HG02938 (cell line): ENCODE data around the gene DEFB110.
A peak's percentile ranks its signal among the peaks of the same experiment; 100 is the strongest.

Source experiments
- ATAC-seq: cut with Tn5 transposase; IDR thresholded peaks from one replicate; pipeline ENCODE4 v1.9.1; 2021; ENCODE audit warnings: mild to moderate bottlenecking, moderate library complexity; ENCODE audit not compliant: unreplicated experiment

Gene DEFB110

DNA sequence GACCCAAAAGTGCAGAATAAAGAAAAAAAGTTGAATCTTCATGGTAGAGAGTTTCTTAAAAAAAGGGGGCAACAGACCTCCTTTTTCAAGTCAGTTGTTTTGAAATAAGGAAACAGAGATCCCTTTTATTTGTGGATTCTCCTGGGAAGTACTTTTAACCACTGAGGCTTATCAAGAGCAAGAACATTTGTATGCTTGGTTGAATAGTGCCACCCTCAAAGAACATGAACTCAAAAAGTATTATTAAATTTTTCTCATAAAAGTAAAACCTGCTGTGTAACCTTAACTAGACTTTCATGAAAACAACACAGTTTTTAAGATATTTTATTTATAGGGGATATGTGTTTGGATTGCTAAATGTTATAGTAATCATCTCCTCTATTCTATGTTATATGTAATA is at the start of gene DEFB110:
Gene DEFB110 (minus strand): TSS at position 101 of the 400 bp plus-strand sequence. CDS start 59 bp downstream, at position 42.
- ATAC-seq = no peak

DNA sequence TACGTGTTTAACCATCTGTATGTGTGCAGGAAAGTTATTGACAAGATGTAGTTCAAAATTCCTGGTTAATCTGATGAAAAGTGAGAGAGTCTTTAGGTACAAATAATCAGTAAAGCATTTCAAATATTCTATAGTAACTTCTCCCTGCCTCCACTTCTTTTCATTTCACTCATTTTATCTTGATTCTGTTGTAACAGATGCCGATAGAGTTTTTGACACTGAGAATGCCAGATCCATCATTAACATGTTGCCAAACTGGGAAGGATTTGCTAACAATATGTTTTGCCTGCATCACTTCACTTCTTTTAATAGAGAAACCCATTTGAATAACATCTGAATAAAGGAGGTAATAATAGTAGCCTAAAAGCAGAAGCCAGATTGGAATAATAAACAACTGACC is 48.3 kb upstream of the DEFB110 start:
- no peak for ATAC-seq

DNA sequence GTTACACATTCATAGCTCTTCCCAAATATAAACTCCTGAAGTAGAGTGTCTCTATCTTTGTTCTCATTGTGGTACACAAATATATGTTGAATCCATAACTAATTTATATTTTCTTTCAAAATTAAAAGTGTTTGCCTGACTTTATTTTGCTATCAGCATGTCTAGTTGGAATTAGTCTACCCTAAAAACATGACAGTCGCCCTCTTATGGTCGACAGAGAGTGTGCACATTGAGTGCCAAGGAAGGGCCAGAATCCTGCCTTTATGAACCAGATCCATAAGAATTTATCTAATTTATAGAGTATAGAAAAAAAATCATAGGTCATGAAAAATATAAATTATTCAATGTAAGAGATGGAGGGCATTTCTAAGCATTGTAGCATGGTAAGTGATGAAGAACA is 40.3 kb upstream of the DEFB110 start:
- ATAC-seq = no peak

DNA sequence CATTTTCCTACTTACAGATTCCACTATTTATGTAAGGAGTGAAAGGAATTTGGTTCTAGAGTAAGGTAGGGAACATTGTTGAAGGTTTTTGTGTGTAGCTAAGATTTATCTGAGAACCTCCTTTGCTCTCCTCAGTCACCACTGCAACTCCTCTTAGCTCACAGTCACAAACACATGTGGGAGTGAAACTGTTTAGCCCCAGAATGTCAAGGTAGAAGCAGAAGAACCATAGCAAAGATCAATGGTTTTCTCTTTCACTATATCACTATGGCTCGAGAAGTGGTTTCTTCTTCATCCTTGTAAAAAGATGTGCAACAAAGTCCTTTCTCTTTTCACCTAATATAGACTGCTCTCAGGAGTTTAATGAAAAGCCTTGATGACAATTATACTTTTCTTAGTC is 34.4 kb upstream of the DEFB110 start:
- no peak for ATAC-seq

DNA sequence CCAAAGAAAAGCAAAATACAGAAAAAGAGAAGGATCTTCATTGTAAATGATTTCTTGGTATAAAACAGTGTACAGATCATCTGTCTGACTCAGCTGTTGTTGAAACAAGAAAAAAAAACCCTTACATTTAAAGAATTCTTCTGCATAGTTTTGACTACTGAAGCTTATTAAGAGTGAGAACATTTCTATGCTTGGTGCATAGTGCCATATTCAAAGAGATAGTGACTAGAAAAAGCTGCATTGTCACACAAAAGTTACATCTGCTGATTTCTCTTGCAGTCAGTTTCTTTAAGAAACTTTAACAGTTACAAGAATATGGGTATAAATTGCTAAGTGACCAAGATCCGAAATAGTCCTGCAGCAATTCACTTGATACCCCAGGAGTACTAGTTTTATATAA is 28.0 kb upstream of the DEFB110 start, which contains the start of gene DEFB112:
Gene DEFB112 (minus strand): TSS at position 101 of the 400 bp plus-strand sequence. CDS start 60 bp downstream, at position 41.
- no peak for ATAC-seq

DNA sequence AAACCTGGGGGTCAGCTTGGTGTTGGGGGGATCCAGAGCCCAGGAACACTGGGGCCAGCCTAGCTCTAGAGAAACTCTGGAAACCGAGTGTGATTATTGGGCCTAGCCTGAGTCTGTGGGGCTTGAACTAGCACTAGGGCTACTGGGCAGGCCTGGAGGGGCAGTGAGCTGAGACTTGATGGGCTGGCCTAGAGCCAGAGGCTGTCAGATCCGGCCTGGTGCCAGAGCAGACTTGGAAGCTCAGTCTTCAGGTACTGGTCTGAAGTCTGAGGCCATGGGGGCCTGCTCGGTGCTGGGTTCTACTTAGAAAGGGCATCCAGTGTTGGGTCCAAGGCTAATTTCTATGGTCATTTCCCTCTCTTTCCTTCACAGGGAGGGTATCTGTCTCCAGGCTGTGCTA is 25.2 kb upstream of the DEFB110 start:
- ATAC-seq = no peak

DNA sequence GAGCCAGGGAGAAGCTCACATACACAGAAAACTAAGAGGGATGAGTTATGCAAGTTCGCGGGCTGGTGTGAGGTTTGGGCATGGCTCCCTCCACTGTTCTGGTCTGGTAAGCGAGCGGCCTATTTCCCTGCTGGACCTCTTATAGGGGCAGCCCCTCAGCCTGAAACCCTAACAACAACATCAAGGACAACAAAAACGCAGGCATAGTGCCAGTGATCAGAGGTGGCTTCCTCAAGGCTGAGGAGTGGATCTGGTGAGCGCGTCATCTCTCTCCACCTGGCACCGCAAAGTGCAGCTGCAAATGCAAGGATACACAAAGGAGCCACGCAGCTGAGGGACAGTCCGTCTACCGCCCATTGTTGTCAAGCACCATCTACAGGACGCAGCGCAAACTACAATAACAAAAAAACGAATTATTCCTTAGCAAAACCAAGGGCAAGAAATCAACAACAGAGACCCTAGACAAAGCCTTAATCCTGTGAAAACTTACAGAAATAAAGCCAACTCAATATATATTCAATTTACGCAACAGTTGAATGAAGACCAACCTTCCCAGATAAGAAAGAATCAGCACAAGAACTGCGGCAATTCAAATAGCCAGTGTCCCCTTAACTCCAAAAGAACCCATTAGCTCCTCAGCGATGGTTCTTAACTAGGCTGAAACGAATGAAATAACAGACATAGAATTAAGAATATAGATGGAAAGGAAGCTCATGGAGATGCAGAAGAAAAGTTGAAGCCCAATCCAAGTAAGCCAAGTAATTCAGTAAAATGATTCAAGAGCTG is 9.2 kb upstream of the DEFB110 start:
- peak; percentile 80 for ATAC-seq

DNA sequence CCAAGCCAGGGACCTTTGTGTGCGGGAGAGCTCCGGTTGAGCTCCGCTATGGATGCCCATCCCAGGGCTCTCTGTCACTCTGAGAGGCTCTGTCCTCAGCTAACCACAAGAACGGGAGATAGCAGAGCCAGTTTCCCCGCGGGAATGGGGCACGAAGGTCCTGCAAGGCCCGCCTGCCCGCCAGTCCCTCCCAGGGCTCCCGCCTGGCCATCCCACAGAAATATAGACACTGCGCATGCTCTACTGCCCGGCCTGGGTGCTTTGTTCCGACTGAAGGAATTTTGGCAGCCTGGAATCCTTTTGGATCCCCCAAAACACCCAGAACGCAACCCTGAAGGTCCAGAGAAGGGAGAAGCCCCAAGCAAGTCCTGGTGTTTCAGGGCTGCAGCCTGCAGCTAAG is 8.6 kb upstream of the DEFB110 start:
- ATAC-seq = no peak

DNA sequence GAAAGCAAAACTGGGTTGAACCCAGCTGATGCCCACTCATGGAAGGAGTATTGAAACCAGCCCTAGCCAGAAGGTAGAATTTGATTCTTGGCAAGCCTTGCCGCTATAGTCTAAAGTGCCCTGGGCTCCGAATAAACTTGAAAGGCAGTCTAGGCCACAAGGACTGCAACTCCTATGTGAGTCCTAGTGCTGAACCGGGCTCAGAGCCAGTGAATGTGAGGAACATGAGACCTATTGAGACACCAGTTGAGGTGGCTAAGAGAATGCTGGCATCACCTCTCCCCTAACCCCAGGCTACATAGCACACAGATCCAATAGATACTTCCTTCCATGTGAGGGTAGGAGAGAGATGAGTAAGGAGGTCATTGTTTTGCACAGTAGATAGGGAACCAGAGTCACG is 3.5 kb upstream of the DEFB110 start:
- no peak for ATAC-seq

DNA sequence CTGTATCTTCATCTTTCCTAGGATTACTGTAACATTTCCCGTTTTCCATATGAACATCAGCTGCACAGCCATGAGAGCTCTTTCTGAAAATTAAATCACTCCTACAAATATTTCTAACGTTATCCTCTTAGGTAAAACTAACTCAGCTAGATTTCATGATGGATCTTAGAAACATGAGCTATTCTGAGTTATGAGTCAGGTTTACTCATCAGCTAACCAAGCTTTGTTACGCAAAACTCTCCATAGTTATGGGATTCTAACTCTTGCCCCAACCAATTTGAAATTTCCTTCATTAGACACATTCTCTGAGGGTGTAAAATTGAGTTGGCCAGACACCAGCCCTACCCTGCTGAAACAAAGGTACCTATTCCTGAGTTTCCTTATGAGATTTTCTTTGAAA is 14.0 kb downstream of the DEFB110 start:
- ATAC-seq = no peak

DNA sequence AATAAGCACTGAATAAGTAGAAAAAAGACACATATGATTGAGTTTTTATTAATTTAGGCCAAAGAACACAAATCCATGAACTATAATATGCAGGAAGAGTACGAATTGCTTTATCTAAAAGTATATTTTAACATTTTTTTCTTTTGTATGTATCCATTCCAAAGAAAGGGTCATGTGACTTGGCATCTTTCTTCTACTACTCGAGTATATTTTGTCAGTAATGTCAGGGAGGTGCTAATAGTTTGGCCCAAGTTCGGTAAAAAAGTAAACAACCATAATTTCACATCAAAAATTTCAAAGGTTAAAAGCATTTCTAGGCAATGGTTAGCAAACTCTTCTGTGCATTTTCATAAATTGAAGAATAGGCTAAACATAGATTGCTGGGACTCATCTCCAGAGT is 18.7 kb downstream of the DEFB110 start:
- no peak for ATAC-seq

DNA sequence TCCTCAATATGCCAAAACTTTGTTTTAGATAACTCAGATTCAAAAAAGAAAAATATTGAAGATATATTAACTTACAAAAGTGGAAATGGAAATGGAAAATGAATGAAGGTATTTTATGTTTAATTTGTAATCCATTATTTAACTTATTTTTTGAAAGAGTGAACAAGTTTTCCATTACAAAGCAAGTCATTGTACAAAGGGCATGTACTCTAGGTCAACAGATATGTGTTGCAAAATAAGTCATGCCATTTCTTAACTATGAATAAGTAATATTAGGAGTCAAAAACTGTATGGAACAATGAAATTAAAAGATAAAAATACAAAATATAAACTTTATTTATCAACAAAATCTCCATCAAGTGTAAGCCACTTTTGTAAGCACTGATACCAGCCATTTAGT is 26.5 kb downstream of the DEFB110 start:
- ATAC-seq = no peak

DNA sequence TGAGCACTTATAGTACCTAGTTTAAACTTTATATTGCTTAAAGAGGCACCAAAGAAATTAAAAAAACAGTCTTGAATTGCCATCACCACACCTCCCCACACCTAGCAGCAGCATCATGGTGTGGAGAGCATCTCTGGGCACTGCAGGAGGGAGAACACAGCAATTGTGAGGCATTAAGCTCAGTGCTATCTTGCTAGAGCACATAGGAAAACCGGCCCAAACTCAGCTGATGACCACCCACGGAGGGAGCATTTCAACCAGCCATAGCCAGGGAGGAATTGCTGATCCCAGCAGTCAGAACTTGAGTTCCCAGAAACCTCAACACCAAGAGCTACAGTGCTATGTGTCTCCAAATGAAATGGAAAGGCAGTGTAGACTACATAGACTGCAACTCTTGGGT is 32.9 kb downstream of the DEFB110 start:
- ATAC-seq = no peak

DNA sequence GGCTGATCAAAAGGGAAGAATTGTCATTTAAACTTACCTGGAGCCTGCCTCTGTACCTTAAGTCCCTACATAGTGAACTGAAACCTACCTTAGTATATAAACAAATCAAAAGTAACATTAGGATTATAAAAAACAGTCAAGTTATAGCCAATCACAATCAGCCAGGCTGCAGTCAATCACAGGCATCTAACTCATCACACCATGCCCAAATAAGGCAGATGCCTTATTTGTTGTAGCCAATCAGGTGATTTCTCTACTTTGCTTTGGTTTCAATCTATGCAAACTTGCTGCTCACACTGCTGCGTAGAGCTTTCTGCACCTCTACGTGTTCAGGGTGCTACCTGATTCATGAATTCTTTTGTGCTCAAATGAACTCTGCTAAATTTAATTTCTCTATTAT is 34.0 kb downstream of the DEFB110 start:
- ATAC-seq = no peak

DNA sequence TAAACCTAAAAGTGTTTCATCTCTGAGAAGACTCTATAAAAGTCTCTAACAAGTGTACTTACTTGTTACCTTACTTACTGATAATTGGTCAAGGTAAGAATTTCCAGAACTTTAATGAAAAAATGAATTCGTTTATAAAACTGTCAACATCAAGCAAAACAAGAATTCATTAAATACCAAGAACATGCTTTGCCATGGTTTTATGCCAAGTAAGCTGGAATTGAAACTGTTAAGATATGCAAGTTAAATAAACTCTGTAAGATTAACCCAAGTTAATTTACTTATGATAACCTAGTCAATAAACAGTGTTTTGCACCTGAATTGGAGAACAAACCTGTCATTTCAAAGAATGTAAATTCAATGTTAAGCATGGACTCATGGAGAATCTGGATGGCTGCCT is 35.2 kb downstream of the DEFB110 start:
- no peak for ATAC-seq

DNA sequence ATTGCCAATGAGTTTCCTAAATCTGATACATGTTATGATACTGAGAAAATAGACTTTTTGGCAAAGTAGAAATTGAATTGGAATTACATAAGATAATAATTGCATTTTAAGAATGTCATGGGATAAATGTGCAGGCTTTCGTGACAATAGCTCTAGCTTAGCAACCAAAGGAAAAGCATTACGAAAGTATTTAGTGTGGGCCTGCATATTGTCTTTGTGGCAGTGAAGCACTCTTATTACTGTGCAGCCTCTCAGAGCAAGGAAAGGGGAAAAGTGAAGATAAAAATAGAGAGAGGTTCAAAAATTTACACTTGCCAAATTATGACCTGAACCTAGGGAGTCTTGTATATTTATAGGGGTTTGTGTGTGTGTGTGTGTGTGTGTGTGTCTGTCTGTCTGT is 39.7 kb downstream of the DEFB110 start:
- no peak for ATAC-seq

DNA sequence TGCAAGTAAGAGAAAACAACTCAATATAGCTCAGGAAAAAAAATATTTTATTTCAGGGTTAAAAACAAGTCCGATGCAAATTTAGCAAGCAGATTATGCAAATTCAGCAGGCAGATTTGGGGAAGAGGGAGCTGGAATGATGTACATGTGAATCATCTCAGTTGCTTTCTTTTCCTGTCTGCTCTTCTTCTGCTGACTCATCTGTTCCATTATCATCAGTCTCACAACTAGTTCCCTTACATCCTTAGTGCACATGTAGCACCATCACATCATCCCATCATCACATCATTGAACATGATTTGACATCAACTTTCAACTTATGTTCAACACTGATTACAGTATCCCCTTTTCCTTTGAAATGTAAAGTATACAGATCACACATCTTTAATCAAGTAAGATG is 40.9 kb downstream of the DEFB110 start:
- ATAC-seq = peak; percentile 64

DNA sequence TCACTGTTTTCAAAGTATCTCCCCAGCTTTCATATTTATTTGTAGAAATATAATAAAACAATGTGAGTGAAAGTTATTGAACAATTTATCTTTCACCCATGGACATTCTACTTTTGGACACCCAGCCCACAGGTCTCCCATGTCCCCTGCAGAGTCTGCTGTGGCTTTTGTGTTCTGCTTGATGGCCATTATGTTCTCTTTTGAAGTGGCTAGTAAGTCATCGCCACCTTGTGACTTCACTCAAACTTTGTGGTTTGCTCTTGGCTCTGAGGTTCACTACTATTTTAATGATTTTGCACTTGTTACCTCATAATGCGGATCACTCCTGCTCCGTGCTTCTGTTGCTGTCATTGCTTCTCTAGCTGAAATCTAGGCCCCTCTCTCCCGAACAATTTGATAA is 42.2 kb downstream of the DEFB110 start:
- ATAC-seq = no peak

DNA sequence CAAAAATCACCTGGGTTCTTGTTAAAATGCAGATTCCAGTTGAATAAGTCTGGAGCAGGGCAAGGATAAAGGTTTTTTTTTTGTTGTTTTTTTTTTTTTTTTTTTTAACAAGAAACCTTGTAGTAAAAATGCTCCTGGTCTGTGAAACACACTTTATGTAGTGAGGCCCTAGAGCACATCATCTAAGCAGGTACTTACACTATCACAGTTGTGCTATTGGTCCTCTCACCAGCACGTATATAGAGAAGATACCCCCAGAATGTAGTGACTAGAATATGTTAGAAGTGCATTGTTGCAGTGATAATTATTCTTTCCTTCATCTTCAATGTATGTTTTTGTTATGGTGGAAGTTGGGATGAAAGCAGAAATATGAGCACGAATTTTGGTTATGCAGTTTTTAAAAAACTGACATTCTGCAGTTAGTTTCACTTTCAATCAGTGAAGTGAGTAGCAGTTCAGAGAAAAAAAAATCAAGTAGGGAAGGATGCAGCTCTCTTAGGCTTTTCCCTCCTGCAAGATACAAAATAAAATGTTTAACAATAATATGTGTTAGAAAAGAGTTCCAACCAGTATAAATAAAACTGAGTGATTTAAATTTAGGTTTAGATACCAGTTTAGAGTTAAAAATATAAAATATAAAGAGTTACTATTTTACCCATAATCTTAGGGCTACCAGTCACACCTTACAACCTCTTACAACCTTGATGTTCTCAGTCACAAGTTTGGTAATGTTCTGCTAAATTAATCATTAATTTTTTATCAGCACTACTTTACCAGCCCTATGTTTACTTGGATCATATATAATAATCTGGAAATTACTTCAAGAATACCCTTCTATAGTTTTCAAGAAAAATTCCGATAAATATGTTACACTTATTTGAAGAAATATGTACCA is 43.2 kb downstream of the DEFB110 start:
- peak; percentile 60 for ATAC-seq

DNA sequence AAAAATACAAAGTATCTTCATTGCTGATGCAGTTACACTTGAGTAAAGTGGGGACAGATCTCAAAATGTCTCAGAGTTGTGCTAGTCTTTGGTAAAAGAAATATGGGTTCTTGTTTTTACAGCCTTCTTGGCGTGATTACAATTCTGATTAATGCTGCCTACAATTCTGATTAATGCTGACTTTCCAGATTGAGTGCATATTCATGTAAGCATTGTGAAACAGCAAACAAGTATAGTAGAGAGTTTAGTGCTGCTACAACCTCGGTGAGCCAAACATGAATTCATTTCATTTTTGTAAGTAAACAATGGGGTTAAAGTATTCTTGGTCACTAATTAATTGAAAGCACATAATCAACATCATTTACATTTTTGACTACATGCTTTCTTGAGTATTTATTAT is 52.2 kb downstream of the DEFB110 start, which contains the start of gene DEFB113:
Gene DEFB113 (minus strand): TSS at position 21 of the 400 bp plus-strand sequence. CDS start 0 bp downstream, at position 21.
- no peak for ATAC-seq
